Activated naive CD8-positive, alpha-beta T cell treated with anti-CD3 and anti-CD28 coated beads, Interleukin-2, amount 50 U/mL, for 16 hours (primary cell): ENCODE results near the gene STRAP.
A peak's percentile ranks its signal among the peaks of the same experiment; 100 is the strongest.
"Not testable (repeated sequence)": the region's sequence is repeated elsewhere in the genome, so short reads cannot be mapped to it uniquely, and the experiment has no call there.

Experiments
- DNase-seq: peaks from one replicate; pipeline ENCODE4 v3.0.0-alpha.2; 2020; ENCODE audit warnings: low read depth, low spot score

Gene STRAP

DNA sequence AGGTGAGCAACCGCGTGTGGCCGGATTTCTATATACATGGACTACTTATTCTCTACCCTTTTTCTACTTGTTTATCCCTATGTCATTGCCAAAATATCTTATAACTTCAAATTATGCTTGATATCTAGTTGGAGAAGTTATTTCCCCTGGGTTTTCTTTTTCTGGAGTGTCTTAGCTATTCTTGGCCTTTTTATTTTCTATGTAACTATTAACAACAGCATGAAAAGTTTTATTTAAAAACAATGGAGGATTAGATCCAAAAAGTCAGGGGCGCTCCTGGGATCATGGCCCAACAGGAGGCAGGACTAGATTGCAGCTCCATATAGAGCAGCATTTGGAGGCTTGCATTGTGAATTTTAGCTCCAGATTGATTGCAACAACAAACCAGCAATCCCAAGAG is 8.6 kb upstream of the STRAP start:
- DNase-seq = no peak

DNA sequence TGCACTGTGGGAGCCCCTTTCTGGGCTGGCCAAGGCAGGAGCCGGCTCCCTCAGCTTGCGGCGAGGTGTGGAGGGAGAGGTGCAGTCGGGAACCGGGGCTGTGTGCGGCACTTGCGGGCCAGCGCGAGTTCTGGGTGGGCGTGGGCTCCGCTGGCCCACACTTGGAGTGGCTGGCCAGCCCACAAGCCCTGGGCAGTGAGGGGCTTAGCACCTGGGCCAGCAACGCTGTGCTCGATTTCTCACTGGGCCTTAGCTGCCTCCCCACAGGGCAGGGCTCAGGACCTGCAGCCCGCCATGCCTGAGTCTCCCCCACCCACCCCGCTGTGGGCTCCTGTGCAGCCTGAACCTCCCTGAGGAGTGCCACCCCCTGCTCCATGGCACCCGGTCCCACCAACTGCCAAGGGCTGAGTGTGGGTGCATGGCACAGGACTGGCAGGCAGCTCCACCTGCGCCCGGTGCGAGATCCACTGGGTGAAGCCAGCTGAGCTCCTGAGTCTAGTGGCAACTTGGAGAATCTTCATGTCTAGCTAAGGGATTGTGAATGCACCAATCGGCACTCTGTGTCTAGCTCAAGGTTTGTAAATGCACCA is 7.5 kb upstream of the STRAP start:
- DNase-seq = not testable (repeated sequence)

DNA sequence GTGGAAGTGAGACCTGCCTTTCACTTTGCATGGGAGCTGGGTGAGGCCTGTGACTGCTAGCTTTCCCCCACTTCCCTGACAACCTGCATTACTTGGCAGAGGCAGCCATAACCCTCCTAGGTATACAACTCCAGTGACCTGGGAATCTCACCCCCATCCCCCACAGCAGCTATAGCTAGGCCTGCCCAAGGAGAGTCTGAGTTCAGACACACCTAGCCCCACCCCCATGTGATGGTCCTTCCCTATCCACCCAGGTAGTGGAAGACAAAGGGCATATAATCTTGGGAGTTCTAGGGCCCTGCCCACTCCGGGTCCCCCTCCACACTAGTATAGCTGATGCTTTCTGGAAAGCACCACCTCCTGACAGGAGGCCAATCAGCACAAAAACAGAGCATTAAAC is 6.3 kb upstream of the STRAP start:
- no peak for DNase-seq

DNA sequence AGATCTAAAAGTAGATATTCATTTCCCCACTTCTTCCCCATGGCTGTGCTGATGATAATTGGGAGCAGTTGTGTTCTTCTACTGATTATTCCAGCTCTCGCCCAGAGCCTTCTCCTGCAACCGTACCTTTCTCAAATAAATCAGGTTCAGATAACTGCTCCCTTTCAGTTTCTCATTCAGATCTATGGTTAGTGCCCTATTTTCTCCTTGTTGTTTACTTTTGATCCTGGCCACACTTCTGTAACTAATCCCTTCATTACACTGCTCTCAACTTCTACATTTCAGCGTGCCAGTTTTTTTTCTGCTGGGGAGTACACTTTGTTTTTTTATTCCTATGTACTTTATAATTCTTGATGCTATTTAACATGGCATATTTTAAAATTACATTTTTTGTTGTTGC is 2.8 kb upstream of the STRAP start:
- DNase-seq = no peak

DNA sequence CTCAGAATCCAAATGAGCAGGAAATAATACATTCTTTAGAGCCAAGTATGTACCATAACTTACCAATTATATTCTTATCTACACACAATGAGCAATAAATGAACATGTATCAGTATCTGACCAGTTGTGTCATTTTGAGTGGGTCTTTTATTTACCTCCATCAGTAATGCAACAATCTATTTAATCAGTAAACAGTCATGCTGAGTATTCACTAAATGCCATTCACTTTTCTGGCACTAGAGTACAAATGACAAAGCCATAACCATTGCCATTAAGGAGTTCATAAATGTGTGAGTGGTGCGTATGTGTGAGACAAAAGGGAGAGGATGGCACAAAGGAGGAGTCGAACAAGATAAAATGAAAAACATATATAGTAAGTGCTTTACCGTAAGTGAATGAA is 1.5 kb upstream of the STRAP start:
- DNase-seq = no peak

DNA sequence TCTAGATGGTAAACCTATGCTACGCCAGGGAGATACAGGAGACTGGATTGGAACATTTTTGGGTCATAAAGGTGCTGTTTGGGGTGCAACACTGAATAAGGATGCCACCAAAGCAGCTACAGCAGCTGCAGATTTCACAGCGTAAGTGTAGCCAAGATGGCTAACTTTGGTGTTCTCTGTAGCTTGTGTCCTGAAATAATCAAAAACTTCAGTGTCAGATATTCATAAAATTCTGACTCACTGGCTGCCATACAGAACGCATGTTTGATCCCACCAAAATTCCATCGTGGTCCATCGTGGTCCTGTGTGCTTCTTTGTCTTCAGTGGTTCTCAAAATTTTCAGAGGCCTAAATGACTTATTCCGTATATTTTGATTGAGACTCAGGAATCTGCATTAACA is 1.3 kb downstream of the STRAP start:
- no peak for DNase-seq

DNA sequence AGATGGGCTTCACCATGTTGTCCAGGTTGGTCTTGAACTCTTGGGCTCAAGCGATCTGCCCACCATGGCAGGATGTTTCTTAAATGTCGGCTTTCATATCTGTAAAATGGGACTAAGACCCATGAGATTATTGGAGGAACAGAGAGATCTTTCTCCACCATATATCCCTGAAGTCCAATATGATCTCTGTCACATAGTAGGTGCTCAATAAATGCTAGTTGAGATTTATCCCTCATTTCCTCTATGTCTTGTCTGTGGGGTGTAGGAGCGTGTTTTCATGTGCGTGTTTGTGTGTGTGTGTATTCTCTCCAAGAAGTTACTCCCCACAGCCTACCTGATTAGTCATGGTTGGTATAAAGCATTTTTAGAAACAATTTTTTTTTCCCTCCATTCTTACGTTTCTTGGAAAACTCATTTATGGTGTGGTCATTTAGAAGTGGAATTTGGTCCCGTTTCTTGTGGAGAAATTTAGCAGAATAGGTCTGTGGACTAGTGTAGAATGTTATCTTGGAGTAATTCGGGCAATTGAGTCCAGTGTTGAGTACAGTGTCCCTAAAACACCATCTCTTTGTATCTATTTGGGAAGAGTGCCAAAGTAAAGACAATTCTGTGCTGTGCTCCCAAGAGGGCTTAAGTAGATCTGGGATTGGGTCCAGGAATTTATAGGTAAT is 4.3 kb downstream of the STRAP start:
- no peak for DNase-seq

DNA sequence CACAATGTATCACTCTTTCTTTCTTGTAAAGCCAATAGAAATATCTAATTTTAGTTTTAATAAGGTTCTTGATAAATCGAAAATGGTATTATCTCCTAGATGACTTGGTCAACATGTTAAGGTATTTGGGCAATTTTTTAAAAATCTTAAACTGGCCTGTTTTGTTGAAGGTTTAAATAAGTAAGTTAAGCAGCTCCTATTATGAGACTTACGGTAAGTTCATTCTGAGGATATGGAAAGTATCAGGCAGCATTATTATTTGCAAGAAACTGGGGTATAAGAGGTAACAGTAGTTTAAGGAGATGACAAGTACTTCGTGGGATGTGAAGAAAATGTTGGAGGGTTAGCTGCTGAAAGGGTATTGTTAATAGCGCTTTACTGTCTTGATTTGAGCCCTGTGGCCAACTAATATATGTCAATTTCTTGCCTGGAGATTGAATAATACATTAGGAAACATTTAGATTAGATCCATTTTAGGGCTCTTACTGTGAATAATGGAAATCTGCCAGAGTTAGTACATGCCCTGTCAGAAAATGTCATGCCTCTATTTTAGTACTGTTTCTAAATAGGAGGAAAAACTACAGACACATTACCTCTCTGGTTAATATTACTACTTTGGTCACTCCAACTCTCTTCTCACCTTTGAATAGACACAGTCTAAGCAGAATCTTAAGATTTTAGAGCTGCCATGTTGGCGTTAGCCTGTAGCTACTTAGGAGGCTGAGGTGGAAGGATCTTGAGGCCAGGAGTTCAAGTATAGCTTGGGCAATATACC is 5.0 kb downstream of the STRAP start:
- no peak for DNase-seq

DNA sequence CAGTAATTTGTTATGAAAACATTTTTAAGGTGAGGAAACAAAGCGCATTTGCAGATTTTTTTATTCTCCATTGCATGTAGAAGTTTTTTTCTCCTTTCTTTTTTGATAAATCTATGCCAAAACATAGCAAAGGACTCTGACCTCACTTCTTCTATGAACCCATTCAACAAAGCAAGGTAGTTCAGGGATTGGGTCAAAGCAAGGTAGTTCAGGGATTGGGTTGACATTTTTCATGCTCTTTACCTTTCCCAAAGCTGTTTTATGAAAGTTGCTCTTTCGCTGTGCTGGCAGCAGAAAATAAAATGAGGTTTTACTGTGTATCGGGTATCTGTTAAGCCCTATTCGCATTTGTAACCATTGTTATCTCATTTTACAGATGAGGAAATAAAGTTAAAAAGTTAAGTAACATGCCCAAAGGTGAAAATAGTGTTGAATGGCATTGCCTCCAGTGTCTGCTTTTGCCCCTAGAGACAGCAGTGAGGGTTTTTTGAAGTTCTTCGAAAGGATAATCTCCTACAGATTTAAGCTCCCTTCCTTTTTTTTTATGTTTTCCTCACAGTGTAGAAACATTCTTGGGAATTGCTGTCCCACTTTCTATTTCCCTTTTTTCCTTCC is 10.6 kb downstream of the STRAP start:
- no peak for DNase-seq

DNA sequence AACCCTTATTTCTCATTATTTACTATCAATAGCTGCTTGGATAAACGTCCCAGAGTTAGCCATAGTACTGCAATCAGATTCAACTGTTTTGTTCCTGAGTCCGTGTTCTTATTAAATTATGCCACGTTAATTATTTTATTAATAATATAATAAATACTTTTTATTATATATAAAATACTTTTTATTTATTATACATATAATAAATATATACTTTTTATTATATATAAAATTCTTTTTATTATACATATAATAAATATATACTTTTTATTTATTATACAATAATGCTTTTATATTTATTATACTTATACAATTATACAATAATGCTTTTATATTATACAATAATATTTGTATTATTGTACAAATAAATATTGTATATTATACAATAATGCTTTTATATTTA is 11.1 kb downstream of the STRAP start:
- no peak for DNase-seq

DNA sequence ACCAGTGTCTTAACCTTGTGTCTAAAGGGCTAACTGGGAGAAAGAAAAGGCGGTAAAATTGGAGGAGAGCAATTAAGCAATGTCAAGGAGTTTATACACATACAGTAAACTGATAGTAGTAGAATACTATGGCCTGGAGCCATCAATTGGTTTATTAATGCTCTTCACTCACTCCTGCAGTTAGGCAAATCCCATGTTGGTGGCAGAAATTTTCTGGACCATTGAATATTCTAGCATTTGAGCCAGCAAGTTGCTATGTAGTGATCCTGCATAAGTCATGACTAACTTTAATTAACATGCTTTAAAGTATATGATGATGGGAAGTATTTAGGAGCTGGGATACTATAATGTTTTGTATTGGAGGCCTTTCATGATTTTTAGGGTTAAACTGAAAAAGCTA is 14.7 kb downstream of the STRAP start:
- DNase-seq = no peak

DNA sequence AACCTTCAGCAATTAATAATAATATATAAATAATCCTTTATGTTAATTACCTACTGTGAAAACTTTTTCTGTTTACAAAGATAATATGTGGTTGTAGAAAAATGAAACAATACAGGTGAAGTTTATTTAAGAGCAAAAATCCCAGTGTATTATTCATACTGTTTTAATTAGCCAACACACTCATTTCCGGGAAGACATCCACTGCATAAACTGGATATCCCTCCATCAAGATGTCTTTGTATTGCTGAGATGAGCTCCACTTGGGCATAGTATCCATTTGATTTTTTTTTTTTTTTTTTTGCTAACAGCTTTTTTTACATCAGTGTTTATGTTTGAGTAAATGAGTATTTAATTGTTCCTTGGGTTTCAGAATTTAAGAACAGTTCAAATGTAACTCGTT is 15.2 kb downstream of the STRAP start:
- DNase-seq = no peak

DNA sequence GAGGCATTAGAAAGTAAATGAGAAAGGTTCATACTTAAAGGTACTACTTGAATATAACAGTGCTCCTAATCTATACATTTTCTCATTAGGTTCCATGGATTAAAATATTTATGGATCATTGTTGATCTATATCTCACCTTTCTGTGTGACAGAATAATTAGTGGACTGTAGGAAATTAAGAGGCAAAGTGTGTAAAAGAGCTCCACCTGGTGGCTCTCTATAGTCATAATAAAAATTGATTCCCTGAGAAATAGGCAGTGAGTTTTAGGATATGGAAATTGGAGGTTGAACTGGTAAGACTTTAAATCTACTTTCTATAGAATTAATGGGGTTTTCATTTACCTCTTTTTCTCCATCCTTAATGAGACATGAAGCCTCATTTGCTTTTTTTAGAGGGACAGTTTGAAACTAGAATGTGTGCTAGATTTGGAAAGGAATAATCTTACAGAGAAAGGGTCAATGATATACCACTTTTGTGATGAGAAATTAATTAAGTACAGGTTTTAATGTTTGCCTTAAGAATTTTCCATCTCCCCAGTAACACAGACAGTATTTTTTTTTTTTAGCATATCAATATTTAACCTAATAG is 17.2 kb downstream of the STRAP start:
- DNase-seq = no peak

DNA sequence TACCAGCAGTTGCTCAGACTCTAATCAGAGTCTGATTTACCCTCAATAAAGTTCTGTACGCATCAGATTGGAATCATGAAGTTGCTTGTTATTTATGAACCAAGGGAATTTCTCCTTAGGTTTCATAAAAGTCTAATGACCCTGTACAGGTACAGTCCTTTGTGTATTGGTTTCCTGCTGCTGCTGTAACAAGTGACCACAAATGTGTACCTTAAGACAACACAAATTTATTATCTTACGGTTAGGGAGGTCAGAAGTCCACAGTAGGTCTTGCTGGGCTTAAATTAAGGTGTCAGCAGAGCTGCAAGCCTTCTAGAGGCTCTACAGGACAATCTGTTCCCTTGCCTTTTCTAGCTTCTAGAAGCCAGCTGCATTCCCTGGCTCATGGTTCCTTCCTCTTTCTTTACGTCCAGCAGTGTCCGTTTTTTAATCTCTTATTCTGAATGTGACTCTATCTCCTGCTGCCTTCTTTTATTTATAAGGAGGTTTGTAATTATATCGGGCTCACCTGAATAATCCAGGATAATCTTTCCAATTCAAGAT is 22.3 kb downstream of the STRAP start:
- DNase-seq = no peak

DNA sequence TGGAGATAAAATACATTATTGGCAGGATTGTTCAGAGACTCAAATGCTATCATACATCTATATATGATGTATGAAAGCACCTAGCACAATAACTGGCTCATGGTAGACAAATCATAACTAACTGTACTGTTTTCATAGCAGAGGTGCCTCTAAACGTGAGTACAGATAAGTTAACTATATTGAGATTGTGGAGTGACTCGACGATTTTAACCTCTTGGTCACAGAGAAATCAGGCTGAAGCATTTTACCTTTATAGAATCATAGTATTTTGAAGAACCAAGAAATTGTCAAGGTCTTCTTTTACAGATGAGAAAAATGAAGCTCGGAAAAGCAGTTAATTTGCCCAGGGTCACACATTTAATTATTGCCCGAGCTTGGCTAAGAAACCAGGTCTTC is 28.3 kb downstream of the STRAP start:
- DNase-seq = no peak

DNA sequence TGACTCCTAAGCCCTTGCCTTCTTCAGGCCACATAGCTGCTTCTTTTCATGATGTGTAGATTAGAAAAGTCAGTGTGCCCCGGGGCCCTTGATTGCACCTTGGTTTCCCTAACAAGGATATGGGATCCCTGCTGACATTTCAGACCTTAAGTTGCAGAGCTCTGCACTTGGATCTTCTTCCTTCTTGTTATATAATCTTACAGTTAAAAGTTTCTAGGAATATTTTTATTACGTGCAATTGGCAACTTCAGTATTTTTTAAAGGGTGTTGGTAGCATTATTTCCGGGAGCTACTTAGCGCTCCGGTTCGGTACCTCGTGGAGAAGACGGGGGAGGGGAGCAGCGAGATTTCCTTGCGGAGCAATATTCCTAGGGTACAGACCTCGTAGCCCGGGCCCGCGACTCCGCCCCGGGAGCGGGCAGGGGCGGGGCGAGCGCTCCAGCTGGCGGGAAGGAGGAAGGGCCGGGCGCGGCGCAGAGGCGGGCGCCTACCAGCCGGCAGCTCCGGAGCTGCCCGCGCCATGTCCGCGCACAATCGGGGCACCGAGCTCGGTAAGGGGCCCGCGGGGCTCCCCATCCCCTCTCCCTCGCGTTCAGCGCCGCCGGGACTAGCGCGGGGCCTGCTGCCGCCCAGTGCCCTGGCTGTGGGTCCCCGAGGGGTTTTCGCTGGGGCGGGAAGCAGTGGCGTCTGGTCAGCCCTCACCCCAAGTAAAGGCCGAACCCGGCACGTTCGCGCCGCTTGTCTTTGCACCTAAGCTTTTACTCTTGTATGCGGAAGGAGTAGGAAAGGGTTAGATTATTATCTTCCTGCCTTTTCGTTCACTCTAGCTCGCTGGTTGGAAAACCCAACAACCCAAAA is 28.9 kb downstream of the STRAP start, which contains the start of gene DERA:
Gene DERA (plus strand): TSS at position 469 of the 858 bp plus-strand sequence. CDS start 52 bp downstream, at position 521.
- peak; percentile 6 for DNase-seq

DNA sequence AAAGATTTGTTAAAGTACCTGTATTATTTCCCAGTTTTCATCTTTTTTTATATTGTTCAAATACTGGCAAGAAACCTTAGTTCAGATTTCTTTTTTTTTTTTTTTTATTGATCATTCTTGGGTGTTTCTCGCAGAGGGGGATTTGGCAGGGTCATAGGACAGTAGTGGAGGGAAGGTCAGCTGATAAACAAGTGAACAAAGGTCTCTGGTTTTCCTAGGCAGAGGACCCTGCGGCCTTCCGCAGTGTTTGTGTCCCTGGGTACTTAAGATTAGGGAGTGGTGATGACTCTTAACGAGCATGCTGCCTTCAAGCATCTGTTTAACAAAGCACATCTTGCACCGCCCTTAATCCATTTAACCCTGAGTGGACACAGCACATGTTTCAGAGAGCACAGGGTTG is 29.7 kb downstream of the STRAP start:
- not testable (repeated sequence) for DNase-seq

DNA sequence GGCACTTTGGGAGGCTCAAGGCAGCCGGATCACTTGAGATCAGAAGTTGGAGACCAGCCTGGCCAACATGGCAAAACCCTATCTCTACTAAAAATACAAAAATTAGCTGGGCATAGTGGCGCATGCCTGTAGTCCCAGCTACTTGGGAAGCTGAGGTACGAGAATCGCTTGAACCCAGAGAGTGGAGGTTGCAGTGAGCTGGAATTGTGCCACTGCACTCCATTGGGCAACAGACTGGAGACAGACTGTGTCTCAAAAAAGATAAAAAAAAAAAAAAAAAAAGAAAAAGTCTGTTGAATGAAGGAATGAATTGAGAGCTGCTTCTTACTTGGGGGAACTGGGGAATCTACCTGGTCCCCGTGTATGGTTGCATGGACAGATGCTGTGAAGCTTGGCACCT is 31.9 kb downstream of the STRAP start:
- not testable (repeated sequence) for DNase-seq

DNA sequence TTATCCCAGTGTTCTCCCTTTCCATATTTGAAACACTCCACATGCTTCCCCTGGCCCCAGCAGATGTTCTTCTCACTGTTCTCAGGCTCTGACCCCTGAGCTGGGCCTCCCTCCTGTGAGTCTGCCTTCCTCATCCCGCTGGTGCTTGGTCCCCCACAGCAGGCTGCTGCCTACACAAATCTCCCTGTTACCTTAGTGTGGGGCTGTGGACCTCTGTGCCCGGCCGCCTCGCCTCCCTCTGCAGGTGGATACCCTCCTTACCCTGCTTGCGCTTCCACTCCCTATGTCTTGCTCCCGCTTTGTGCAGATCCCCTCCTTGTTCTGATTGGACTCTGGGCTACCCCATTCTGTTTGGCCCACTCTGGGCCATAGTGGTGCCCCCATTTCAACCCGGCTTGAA is 35.9 kb downstream of the STRAP start:
- DNase-seq = no peak

DNA sequence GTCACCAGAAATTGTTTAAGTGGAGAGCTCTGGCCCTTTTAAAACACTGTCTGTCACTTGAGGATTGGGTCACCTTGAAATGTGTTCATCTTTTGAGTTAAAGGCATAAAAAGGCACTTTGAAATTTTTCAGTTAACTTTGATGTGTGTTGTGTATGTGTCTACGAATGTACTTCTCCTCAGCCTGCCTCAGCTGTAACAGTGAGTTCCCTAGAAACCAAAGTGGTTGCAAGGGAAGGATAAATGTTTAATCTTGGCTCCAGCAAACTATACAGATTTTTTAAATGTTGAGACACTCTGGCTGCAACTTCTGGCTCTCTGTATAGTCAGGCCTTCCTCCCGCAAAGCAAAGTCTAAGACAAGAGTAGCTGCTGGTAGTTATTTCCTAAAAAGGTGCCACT is 37.2 kb downstream of the STRAP start:
- DNase-seq = no peak

DNA sequence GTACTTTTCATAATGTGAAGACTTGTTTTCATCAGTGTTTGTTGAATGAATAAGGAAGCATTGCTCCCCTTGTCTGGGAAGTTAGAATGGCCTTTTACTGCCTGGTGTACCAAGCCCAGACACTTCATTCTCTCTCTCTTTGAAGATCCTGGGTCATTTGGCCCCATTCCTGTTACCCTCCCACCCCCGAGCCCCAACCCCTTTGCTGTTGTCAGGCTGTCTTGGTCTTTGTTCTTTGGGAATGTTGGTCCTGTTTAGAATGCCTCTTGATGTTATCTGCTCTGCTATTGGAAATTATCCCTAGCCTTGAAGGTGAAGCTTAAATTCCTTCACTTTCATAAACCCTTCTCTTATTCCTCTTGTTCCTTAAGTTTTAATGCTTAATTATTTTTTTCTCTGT is 42.8 kb downstream of the STRAP start:
- no peak for DNase-seq
